NCI-H446 treated with DMSO at 0.1 percent for 48 hours (cell line): ENCODE results near the gene POLD3.
"Not testable (repeated sequence)": the region's sequence is repeated elsewhere in the genome, so short reads cannot be mapped to it uniquely, and the experiment has no call there.

Source experiments
- DNase-seq: peaks from one replicate; lab custom pipeline; 2025; lab: John Stamatoyannopoulos, UW

The POLD3 gene

GRCh38 chr11:74583024-74583624 lies 9.3 kb upstream of the POLD3 start:
- no peak for DNase-seq

- not testable (repeated sequence) for DNase-seq
These were observed 1.9 kb upstream of the POLD3 start for GRCh38 chr11:74590492-74590891.

GRCh38 chr11:74592063-74592440 lies 330 bp upstream of the POLD3 start:
- DNase-seq = no peak

- DNase-seq = no peak
These were observed 1.1 kb downstream of the POLD3 start for GRCh38 chr11:74593463-74593862.

GRCh38 chr11:74602637-74603556 lies 10.5 kb downstream of the POLD3 start:
- no peak for DNase-seq

GRCh38 chr11:74603845-74604244 lies 11.5 kb downstream of the POLD3 start:
- no peak for DNase-seq

- no peak for DNase-seq
These were observed 11.9 kb downstream of the POLD3 start for GRCh38 chr11:74604311-74604710.

GRCh38 chr11:74605403-74605802 lies 13.0 kb downstream of the POLD3 start:
- no peak for DNase-seq

GRCh38 chr11:74608431-74608830 lies 16.0 kb downstream of the POLD3 start:
- no peak for DNase-seq

- DNase-seq = peak; percentile 15
These were observed 19.0 kb downstream of the POLD3 start for GRCh38 chr11:74611369-74611861.

- no peak for DNase-seq
These were observed 20.5 kb downstream of the POLD3 start for GRCh38 chr11:74612877-74613276.

GRCh38 chr11:74615311-74615710 lies 22.9 kb downstream of the POLD3 start:
- DNase-seq = no peak

GRCh38 chr11:74615988-74616387 lies 23.6 kb downstream of the POLD3 start:
- no peak for DNase-seq

- DNase-seq = no peak
These were observed 28.1 kb downstream of the POLD3 start for GRCh38 chr11:74620531-74620930.

- no peak for DNase-seq
These were observed 33.7 kb downstream of the POLD3 start for GRCh38 chr11:74626130-74626529.

GRCh38 chr11:74626604-74627003 lies 34.2 kb downstream of the POLD3 start:
- no peak for DNase-seq

- DNase-seq = no peak
These were observed 35.0 kb downstream of the POLD3 start for GRCh38 chr11:74627381-74627780.

- DNase-seq = no peak
These were observed 37.7 kb downstream of the POLD3 start for GRCh38 chr11:74630043-74630442.

- no peak for DNase-seq
These were observed 41.3 kb downstream of the POLD3 start for GRCh38 chr11:74633406-74634393.

GRCh38 chr11:74634537-74634936 lies 42.2 kb downstream of the POLD3 start:
- DNase-seq = no peak

- DNase-seq = no peak
These were observed 44.3 kb downstream of the POLD3 start for GRCh38 chr11:74636630-74637184.

GRCh38 chr11:74637700-74638099 lies 45.3 kb downstream of the POLD3 start:
- DNase-seq = no peak
